Measurements from ENCODE around the gene DIP2C. TPM values are rescaled to one million over a fixed set of nuclear protein-coding genes. Genes with fewer than 3 reads are reported as not detected.

DIP2C gene
- total RNA-seq, 1 donor from 2014 or later: 52.6 TPM

DNA sequence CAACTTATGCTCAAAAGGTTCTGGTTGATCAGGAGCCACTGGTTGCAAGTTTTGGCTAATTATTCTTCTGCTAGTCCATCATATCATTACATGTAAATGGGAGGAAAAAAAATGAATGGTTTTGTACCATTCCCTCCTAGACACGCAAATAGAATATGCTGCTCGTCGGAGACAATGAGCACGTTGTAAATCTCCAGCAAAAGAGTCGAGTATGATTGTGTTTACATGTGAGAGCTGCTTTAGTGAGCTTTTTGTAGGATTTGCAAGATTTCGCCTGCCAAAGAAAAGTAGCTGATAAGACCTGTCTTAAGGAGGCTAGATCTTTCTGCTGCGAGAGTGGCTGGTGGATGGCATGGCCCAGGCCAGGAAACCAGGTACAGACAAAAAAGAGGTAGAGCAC, 445.2 kb downstream of the DIP2C start:
- H3K9me3 Mint-ChIP-seq (ENCODE audit: unreplicated experiment): no peaks in the 10 kb centered on the region
- H3K27me3 Mint-ChIP-seq (ENCODE audit: unreplicated experiment): no peaks in the 10 kb centered on the region
- H3K27ac Mint-ChIP-seq (ENCODE audit: unreplicated experiment): no peak overlapping the region
- no peaks in the 10 kb centered on the region for H3K36me3 Mint-ChIP-seq (ENCODE audit: unreplicated experiment)
- no peaks in the 10 kb centered on the region for H3K4me1 Mint-ChIP-seq (ENCODE audit: low read depth, unreplicated experiment)
- no peak for DNase-seq
- TF ChIP-seq, protein P1, sequence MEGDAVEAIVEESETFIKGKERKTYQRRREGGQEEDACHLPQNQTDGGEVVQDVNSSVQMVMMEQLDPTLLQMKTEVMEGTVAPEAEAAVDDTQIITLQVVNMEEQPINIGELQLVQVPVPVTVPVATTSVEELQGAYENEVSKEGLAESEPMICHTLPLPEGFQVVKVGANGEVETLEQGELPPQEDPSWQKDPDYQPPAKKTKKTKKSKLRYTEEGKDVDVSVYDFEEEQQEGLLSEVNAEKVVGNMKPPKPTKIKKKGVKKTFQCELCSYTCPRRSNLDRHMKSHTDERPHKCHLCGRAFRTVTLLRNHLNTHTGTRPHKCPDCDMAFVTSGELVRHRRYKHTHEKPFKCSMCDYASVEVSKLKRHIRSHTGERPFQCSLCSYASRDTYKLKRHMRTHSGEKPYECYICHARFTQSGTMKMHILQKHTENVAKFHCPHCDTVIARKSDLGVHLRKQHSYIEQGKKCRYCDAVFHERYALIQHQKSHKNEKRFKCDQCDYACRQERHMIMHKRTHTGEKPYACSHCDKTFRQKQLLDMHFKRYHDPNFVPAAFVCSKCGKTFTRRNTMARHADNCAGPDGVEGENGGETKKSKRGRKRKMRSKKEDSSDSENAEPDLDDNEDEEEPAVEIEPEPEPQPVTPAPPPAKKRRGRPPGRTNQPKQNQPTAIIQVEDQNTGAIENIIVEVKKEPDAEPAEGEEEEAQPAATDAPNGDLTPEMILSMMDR (IDR thresholded peaks at IDR 0.05; ENCODE audit: partially characterized antibody, unreplicated experiment): no peak
- H3K4me3 Mint-ChIP-seq (ENCODE audit: unreplicated experiment): no peak overlapping the region

DNA sequence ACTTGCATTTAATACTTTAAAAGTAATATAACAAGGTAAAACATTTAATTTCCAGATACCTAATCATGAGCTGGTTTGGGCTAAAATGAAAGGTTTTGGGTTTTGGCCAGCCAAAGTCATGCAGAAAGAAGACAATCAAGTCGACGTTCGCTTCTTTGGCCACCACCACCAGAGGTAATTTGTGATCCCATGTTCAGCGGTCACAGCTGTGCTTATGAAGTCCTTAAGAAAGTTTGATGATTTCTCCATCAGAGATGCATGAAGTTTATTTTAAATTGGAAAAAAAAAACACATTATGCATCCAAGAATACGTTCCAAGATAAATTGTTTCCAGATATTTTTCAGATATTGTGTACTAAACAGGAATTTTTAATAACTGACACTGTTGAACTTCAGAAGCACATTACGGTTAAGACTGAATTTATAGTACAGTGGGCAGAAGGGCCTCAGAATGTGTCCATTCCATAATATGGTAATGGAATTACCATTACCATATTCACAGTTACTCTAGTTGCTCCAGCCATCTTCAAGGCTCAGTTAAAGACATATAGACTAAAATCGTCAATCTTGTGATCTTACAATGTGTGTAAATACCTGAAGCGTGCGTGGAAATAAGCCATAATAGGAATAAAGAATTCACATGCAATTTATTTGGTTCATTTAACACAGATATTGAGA, 447.4 kb downstream of the DIP2C start:
- Mint-ChIP-seq H3K27ac (ENCODE audit: unreplicated experiment) (no peak overlapping the region), H3K4me3 (ENCODE audit: unreplicated experiment) (no peak overlapping the region), H3K27me3 (ENCODE audit: unreplicated experiment) (no peaks in the 10 kb centered on the region), H3K9me3 (ENCODE audit: unreplicated experiment) (no peaks in the 10 kb centered on the region), H3K36me3 (ENCODE audit: unreplicated experiment) (no peaks in the 10 kb centered on the region), H3K4me1 (ENCODE audit: low read depth, unreplicated experiment) (no peaks in the 10 kb centered on the region)
- no peak for DNase-seq
- TF ChIP-seq, protein P1 (IDR thresholded peaks at IDR 0.05; ENCODE audit: partially characterized antibody, unreplicated experiment): no peak

DNA sequence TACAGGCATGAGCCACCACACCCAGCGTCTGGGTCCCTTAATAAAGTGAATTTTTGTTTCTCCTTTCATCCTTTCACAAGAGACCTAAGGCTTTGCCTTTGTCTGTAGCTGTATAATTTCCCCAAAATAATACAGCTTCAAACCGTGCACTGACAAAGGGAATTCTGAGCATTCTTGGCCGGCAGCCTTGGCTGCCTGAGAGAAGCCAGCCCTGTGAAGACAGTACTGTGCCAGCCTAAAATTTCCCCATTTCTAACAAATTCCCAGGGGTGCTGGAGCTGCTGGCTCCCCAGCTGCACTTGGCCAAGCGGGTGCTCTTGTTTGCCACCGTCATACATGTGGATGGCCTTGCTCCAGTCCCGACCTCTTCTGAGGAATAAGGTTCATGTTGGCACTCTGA, 448.0 kb downstream of the DIP2C start:
- Mint-ChIP-seq H3K36me3 (ENCODE audit: unreplicated experiment) (no peaks in the 10 kb centered on the region), H3K27me3 (ENCODE audit: unreplicated experiment) (no peaks in the 10 kb centered on the region), H3K9me3 (ENCODE audit: unreplicated experiment) (no peaks in the 10 kb centered on the region), H3K4me1 (ENCODE audit: low read depth, unreplicated experiment) (no peaks in the 10 kb centered on the region), H3K4me3 (ENCODE audit: unreplicated experiment) (no peak overlapping the region), H3K27ac (ENCODE audit: unreplicated experiment) (no peak overlapping the region)
- DNase-seq: no peak
- TF ChIP-seq, protein P1 (IDR thresholded peaks at IDR 0.05; ENCODE audit: partially characterized antibody, unreplicated experiment): no peak

DNA sequence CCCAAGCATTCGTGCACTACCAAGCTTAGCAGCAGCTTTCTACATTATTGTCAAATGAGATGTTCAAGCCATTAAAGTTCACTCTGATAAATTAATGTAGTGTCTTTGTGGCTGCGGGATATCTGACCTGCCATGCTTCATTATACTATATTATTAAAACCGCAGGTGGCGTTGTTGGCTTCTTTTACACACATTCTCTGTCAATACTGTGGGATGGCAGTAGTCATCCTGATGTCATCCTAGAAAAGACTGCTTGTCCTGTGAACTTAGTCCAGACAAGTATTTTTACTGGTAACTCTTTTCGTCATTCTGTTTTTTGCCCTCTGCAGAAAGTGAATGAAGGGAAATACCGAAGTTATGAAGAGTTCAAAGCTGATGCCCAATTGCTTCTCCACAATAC, 450.4 kb downstream of the DIP2C start:
- TF ChIP-seq, protein P1 (IDR thresholded peaks at IDR 0.05; ENCODE audit: partially characterized antibody, unreplicated experiment): no peak
- no peak overlapping the region for H3K27ac Mint-ChIP-seq (ENCODE audit: unreplicated experiment)
- no peaks in the 10 kb centered on the region for H3K36me3 Mint-ChIP-seq (ENCODE audit: unreplicated experiment)
- no peak for DNase-seq
- peaks cover 15% of the 10 kb centered on the region for H3K4me1 Mint-ChIP-seq (ENCODE audit: low read depth, unreplicated experiment)
- H3K27me3 Mint-ChIP-seq (ENCODE audit: unreplicated experiment): no peaks in the 10 kb centered on the region
- peaks cover under 1% of the 10 kb centered on the region for H3K9me3 Mint-ChIP-seq (ENCODE audit: unreplicated experiment)
- no peak overlapping the region for H3K4me3 Mint-ChIP-seq (ENCODE audit: unreplicated experiment)

DNA sequence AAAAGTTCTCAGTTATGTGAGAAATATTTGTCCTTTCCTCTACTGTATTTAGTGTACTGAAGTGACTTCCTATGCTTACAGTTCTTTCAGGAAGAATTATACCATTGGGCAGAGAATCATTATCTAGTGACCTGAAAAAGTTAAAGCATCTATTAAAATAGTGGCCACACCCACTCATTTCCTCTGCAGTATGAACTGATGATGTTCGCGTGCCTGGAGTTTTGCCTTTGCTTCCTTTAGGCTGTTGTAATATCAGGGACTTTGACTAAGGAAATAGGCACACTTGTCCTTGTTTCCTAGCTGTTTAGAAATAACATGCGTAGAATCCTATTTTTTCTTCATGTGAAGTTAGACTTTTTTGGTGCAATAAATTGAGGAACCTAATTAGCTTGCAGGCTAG, 453.6 kb downstream of the DIP2C start:
- TF ChIP-seq, protein P1 (IDR thresholded peaks at IDR 0.05; ENCODE audit: partially characterized antibody, unreplicated experiment): no peak
- Mint-ChIP-seq H3K4me3 (ENCODE audit: unreplicated experiment) (no peak overlapping the region), H3K27me3 (ENCODE audit: unreplicated experiment) (no peaks in the 10 kb centered on the region), H3K9me3 (ENCODE audit: unreplicated experiment) (peaks cover 2% of the 10 kb centered on the region), H3K27ac (ENCODE audit: unreplicated experiment) (no peak overlapping the region), H3K36me3 (ENCODE audit: unreplicated experiment) (no peaks in the 10 kb centered on the region), H3K4me1 (ENCODE audit: low read depth, unreplicated experiment) (peaks cover 35% of the 10 kb centered on the region)
- no peak for DNase-seq

All from glutamatergic neuron (in vitro differentiated cells).